B cell (primary cell): ENCODE results near the gene CRIM1. TPM values are rescaled to one million over a fixed set of nuclear protein-coding genes. Genes with fewer than 3 reads are reported as not detected.

Experiments used
- ATAC-seq: fragments of 200-7000 bp; cut with Tn5 transposase; one replicate; pipeline ENCODE4 v1.10.0; 2021; ENCODE audit warnings: low read depth, mild to moderate bottlenecking, moderate number of reproducible peaks, moderate library complexity
- CTCF ChIA-PET: fragments of 350-600 bp; sonication (Branson Sonifier 250); formaldehyde crosslinking; loops from one replicate; lab custom pipeline; 2021; ENCODE audit warnings: antibody characterized with exemption, inconsistent platforms; lab: Charles Lee
- POLR2A ChIA-PET: fragments of 350-600 bp; sonication (Branson Sonifier 250); formaldehyde crosslinking; loops from one replicate; lab custom pipeline; 2021; ENCODE audit warnings: antibody characterized with exemption; lab: Charles Lee
- DNase-seq: peaks from one replicate; pipeline ENCODE4 v3.0.0; 2013
- H2AFZ ChIP-seq: 2 replicates; pipeline ENCODE4 v1.6.1; 2012; ENCODE audit warnings: mild to moderate bottlenecking, low read depth, low read length; ENCODE audit not compliant: insufficient read depth, poor library complexity, severe bottlenecking
- H3K27ac ChIP-seq, 2 donors: 1 replicate in 1 of 2; 2 replicates in 1 of 2; pipeline ENCODE4 v1.5.1; 2012 to 2013; ENCODE audit warnings: low read length in 2 of 2, mild to moderate bottlenecking in 2 of 2, moderate library complexity in 1 of 2
- H3K27me3 ChIP-seq, 4 experiments: fragments of 200-600 bp in 1 of 4; sonication (generic) in 1 of 4; replicated peaks in 1 of 4; 1 replicate in 2 of 4; 2 replicates in 2 of 4; pipeline versions ENCODE4 v1.6.1 to v1.7.0; 2013 to 2016; ENCODE audit warnings: low read length in 3 of 4, mild to moderate bottlenecking in 2 of 4, mixed read lengths in 1 of 4, moderate library complexity in 1 of 4; ENCODE audit not compliant: insufficient read depth in 4 of 4, control insufficient read depth in 3 of 4; ENCODE audit errors: control extremely low read depth in 1 of 4
- H3K36me3 ChIP-seq, 2 experiments: replicated peaks in 1 of 2; 1 replicate in 1 of 2; 2 replicates in 1 of 2; pipeline versions ENCODE4 v1.6.1 to v1.7.1; 2013; ENCODE audit warnings: low read length in 1 of 2; ENCODE audit not compliant: insufficient read depth in 2 of 2, control insufficient read depth in 1 of 2; ENCODE audit errors: control extremely low read depth in 1 of 2, extremely low read depth in 1 of 2
- H3K4me1 ChIP-seq, 2 donors: fragments of 200-600 bp in 1 of 2; sonication (generic) in 1 of 2; 1 replicate in 1 of 2; 2 replicates in 1 of 2; pipeline versions ENCODE4 v1.5.1 to v1.6.1; 2013 to 2017; ENCODE audit warnings: low read length in 2 of 2; ENCODE audit not compliant: control insufficient read depth in 2 of 2, insufficient read depth in 2 of 2
- H3K4me2 ChIP-seq: replicated peaks from 2 replicates; pipeline ENCODE3; 2012; ENCODE audit warnings: mild to moderate bottlenecking, low read depth, low read length; ENCODE audit not compliant: poor library complexity, severe bottlenecking
- H3K4me3 ChIP-seq, 5 experiments: fragments of 200-600 bp in 1 of 5; sonication (generic) in 1 of 5; 1 replicate in 3 of 5; 2 replicates in 2 of 5; pipeline versions ENCODE4 v1.5.1 to v1.7.0; 2011 to 2016; ENCODE audit warnings: low read length in 4 of 5, mild to moderate bottlenecking in 4 of 5, low read depth in 2 of 5, control low read depth in 1 of 5, moderate library complexity in 1 of 5; ENCODE audit not compliant: insufficient read depth in 1 of 5; ENCODE audit errors: control extremely low read depth in 1 of 5, extremely low read depth in 1 of 5
- H3K79me2 ChIP-seq: fragments of 200-600 bp; sonication (generic); one replicate; pipeline ENCODE4 v1.6.0; 2016; ENCODE audit warnings: low read length; ENCODE audit not compliant: control insufficient read depth, insufficient read depth
- H3K9ac ChIP-seq: fragments of 200-600 bp; sonication (generic); 2 replicates; pipeline ENCODE4 v1.6.1; 2017; ENCODE audit warnings: mild to moderate bottlenecking, low read length, moderate library complexity
- H3K9me3 ChIP-seq, 3 donors: one replicate each; pipeline versions ENCODE4 v1.6.1 to v1.7.1; 2013; ENCODE audit warnings: low read length in 2 of 3; ENCODE audit not compliant: control insufficient read depth in 2 of 3, insufficient read depth in 1 of 3; ENCODE audit errors: control extremely low read depth in 1 of 3
- H4K20me1 ChIP-seq: 2 replicates; pipeline ENCODE4 v1.6.0; 2012; ENCODE audit warnings: mild to moderate bottlenecking, low read length; ENCODE audit not compliant: insufficient read depth, control insufficient read depth, poor library complexity, severe bottlenecking
- H3K27ac Mint-ChIP-seq: one replicate; pipeline ENCODE4 v1.8.0; 2021; ENCODE audit warnings: mixed read lengths
- H3K27me3 Mint-ChIP-seq: one replicate; pipeline ENCODE4 v1.8.0; 2021; ENCODE audit warnings: mixed read lengths
- H3K4me1 Mint-ChIP-seq: one replicate; pipeline ENCODE4 v1.8.0; 2021; ENCODE audit warnings: mixed read lengths
- H3K4me3 Mint-ChIP-seq: one replicate; pipeline ENCODE4 v1.8.0; 2021; ENCODE audit warnings: mixed read lengths
- H3K9me3 Mint-ChIP-seq: one replicate; pipeline ENCODE4 v1.8.0; 2022; ENCODE audit warnings: mixed read lengths; ENCODE audit not compliant: insufficient read depth
- EZH2 ChIP-seq: IDR thresholded peaks from 2 replicates; pipeline ENCODE4 v1.6.1; 2012; ENCODE audit warnings: borderline replicate concordance, low read depth, mild to moderate bottlenecking, moderate library complexity, low read length; ENCODE audit not compliant: insufficient read depth, poor library complexity, severe bottlenecking
- WGBS: methylation state at CpG from one replicate; pipeline ENCODE4 v1.1.5; 2013; ENCODE audit warnings: missing lambda C conversion rate; ENCODE audit not compliant: insufficient coverage; 5-methylcytosine and 5-hydroxymethylcytosine counted together
- intact Hi-C: fragments of 100-400 bp; cut with micrococcal nuclease; formaldehyde crosslinking; loops from one replicate; pipeline ENCODE4 v1.10.0; 2022
- polyA plus RNA-seq: library from polyadenylated mRNA; depleted of rRNA; stranded (reverse); fragments of >200 nt; gene quantifications from 2 replicates; pipeline ENCODE4 v1.2.3, GENCODE V29; 2012
- total RNA-seq, 2 donors: library from RNA; stranded (reverse); fragments of 120-200 nt in 1 of 2; gene quantifications; 1 replicate in 1 of 2; 2 replicates in 1 of 2; pipeline versions ENCODE4 v1.2.3 to v1.2.4, GENCODE V29; 2013 to 2022
- TF ChIP-seq, protein P1 (sequence below): fragments of 200-600 bp; IDR thresholded peaks from one replicate; pipeline ENCODE4 v1.8.0; 2022; ENCODE audit warnings: antibody characterized with exemption, mild to moderate bottlenecking

The CRIM1 gene
- total and polyA plus RNA-seq, 2 donors (not counting 1 experiment from before 2014, with no cell fraction given): 1.3 to 5.0 TPM

DNA sequence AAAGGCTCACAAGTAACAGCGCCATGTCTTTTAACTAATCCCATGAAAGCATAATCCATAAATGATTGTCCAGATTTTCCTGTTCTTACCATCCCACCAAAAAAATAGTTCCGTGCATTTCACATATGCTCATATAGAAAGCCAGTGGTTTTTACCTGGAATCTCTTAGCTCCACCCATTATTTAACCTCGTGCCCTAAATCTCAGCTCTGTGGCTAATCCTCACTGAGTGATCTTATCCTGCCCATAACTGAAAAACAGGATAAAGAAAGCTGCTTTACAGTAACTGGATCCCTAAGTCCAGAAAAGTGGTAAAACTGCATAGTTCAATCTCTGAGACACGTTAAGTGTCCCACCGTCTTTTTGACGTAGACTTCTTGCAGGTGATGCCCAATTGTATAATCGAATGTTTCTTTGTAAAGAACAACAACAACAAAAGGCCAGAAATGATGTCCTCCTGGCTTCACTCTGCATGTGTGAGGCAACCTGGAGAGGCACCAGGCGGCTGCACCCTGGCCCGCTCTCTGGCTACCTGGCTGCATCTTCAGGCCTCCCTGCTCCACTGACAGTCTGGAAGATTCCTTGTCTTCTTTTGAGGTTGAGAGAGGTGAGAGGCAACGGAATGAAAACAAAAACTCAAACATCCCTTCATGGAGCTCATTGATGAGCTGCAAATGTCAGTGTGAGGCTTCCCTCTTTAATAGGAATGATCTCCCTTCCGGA lies 203.8 kb downstream of the CRIM1 start:
- WGBS: 98% methylated on average over 9 of the region's 11 CpGs
- no peak overlapping the region for H3K4me2 ChIP-seq
- no peak overlapping the region for H3K27ac ChIP-seq
- no peak overlapping the region for H3K27ac Mint-ChIP-seq
- ChIA-PET CTCF (no interaction called here), POLR2A (no interaction called here)
- no peak overlapping the region for H3K9ac ChIP-seq
- ATAC-seq (no peak), DNase-seq (no peak)
- H3K4me1 Mint-ChIP-seq: no peaks in the 10 kb centered on the region
- no peaks in the 10 kb centered on the region for H3K27me3 ChIP-seq
- H3K4me3 Mint-ChIP-seq: no peak overlapping the region
- no peaks in the 10 kb centered on the region for H3K9me3 ChIP-seq
- no peaks in the 10 kb centered on the region for H4K20me1 ChIP-seq
- no peaks in the 10 kb centered on the region for H3K79me2 ChIP-seq
- peaks cover under 1 to 32% of the 10 kb centered on the region in 2 experiments for H3K36me3 ChIP-seq
- H3K27me3 Mint-ChIP-seq: no peaks in the 10 kb centered on the region
- TF ChIP-seq, protein P1, sequence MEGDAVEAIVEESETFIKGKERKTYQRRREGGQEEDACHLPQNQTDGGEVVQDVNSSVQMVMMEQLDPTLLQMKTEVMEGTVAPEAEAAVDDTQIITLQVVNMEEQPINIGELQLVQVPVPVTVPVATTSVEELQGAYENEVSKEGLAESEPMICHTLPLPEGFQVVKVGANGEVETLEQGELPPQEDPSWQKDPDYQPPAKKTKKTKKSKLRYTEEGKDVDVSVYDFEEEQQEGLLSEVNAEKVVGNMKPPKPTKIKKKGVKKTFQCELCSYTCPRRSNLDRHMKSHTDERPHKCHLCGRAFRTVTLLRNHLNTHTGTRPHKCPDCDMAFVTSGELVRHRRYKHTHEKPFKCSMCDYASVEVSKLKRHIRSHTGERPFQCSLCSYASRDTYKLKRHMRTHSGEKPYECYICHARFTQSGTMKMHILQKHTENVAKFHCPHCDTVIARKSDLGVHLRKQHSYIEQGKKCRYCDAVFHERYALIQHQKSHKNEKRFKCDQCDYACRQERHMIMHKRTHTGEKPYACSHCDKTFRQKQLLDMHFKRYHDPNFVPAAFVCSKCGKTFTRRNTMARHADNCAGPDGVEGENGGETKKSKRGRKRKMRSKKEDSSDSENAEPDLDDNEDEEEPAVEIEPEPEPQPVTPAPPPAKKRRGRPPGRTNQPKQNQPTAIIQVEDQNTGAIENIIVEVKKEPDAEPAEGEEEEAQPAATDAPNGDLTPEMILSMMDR: no peak
- TF ChIP-seq EZH2: no peak
- no peak overlapping the region for H2AFZ ChIP-seq
- no peaks in the 10 kb centered on the region for H3K4me1 ChIP-seq
- intact Hi-C loops: no loop called here
- H3K9me3 Mint-ChIP-seq: no peaks in the 10 kb centered on the region
- H3K4me3 ChIP-seq: no peak overlapping the region

DNA sequence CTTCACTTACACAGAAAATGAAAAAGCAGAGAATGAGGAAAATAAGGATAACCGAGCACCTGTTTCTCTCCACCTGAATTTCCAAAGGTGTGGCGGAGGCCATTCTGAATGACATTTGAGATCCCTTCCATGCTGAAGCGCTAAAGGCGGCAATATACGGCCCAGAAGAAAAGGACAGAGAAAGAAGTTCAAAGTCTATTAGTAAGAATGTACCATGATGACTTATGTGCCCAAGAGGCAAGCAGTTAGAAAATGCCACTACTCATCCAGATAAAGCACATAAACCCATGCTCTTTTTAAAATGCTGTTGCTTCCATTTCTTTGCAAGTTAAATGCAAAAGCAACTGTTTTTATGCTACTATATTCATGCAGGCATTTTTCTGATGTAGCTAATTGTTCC lies 205.1 kb downstream of the CRIM1 start:
- TF ChIP-seq, protein P1: no peak
- no peak for TF ChIP-seq EZH2
- ChIA-PET CTCF (no interaction called here), POLR2A (no interaction called here)
- Histone ChIP-seq H4K20me1 (no peaks in the 10 kb centered on the region), H3K9me3 (no peaks in the 10 kb centered on the region), H3K27ac (no peak overlapping the region), H3K4me3 (no peak overlapping the region), H3K79me2 (peaks cover 4% of the 10 kb centered on the region), H3K9ac (no peak overlapping the region), H3K36me3 (peaks cover 4 to 29% of the 10 kb centered on the region in 2 experiments), H3K4me1 (no peaks in the 10 kb centered on the region), H3K4me2 (no peak overlapping the region), H2AFZ (no peak overlapping the region), H3K27me3 (no peaks in the 10 kb centered on the region)
- no peaks in the 10 kb centered on the region for H3K4me1 Mint-ChIP-seq
- DNase-seq: no peak
- H3K9me3 Mint-ChIP-seq: no peaks in the 10 kb centered on the region
- H3K4me3 Mint-ChIP-seq: no peak overlapping the region
- intact Hi-C loops: no loop called here
- ATAC-seq: no peak
- WGBS: 100% methylated on average over 3 of the region's 5 CpGs
- no peaks in the 10 kb centered on the region for H3K27me3 Mint-ChIP-seq
- no peak overlapping the region for H3K27ac Mint-ChIP-seq
